Stimulated activated CD4-positive, alpha-beta T cell treated with anti-CD3 and anti-CD28 coated beads, Interleukin-15, amount 100 ng/mL, for 48 hours (primary cell): ENCODE results near the gene ZNF565.
"Not testable (repeated sequence)": the region's sequence is repeated elsewhere in the genome, so short reads cannot be mapped to it uniquely, and the experiment has no call there.

ENCODE experiments used
- DNase-seq, 2 donors: peaks; one replicate each; pipeline ENCODE4 v3.0.0-alpha.2; 2020; ENCODE audit warnings: low read depth in 2 of 2

The ZNF565 gene

DNA sequence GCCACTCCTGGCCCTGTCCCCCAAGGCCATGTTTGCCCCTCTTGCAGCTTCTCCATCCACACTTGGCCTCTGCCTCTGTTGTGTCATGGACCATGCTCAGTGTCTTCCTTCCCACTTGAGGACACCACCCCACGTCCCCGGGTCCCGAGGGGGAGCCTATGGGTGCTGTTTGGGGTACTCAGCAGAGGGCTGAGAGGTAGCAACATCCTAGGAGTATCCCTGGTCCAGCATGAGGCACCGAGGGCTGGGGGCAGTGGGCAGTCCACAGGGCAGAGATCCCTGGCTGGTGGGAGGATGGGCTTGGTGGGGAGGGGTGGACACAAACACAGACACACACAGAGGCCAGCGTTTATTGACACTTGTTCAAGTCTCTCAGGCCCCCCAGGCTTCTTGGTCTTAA is 63.9 kb downstream of the ZNF565 start:
- DNase-seq: no peak

DNA sequence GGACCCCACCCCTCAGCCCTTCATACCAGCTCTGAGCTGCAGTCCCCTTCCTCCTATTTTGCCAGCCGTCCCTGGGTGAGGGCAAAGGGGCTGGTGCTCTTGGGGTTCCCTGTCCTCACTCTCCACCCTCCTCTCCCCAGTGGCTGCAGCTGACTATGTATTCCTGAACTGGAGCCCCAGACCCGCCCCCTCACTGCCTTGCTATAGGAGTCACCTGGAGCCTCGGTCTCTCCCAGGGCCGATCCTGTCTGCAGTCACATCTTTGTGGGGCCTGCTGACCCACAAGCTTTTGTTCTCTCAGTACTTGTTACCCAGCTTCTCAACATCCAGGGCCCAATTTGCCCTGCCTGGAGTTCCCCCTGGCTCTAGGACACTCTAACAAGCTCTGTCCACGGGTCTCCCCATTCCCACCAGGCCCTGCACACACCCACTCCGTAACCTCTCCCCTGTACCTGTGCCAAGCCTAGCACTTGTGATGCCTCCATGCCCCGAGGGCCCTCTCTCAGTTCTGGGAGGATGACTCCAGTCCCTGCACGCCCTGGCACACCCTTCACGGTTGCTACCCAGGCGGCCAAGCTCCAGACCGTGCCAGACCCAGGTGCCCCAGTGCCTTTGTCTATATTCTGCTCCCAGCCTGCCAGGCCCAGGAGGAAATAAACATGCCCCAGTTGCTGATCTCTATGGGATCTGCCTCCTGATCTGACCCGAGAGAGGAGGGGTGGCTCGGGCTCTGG is 64.6 kb downstream of the ZNF565 start:
- no peak for DNase-seq

DNA sequence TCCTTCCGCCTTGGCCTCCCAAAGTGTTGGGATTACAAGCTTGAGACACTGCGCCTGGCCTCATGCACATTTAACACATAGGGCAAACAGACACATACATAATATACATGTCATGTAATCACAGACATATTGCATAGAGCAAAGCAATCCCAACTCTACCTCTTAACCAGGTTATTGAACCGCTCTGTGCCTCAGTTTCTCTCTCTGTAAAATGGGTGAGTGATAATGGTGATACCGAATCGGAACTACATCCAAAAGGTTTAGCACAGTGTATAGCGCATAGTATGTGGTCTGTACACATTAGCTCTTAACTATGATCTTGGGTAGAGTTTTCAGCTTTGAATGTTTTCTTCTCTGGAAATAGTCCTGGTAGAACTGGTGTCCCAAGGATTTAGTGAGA is 69.8 kb downstream of the ZNF565 start:
- DNase-seq: no peak

DNA sequence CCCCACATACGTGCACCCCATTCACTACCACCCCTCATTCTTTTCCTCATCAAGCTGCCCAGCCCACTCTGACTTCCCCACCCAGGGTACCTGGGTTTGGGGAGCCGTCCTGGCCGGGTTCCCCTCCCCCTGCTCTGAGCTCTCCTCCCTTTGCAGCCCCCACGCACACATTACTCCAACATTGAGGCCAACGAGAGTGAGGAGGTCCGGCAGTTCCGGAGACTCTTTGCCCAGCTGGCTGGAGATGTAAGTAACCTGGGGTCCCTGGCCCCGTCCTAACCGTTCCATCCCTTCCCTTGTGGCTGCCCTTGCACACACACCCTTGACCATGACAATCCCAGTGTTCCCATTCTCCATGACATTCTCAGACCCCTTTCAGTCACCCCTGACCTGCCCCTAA is 72.0 kb downstream of the ZNF565 start:
- no peak for DNase-seq

DNA sequence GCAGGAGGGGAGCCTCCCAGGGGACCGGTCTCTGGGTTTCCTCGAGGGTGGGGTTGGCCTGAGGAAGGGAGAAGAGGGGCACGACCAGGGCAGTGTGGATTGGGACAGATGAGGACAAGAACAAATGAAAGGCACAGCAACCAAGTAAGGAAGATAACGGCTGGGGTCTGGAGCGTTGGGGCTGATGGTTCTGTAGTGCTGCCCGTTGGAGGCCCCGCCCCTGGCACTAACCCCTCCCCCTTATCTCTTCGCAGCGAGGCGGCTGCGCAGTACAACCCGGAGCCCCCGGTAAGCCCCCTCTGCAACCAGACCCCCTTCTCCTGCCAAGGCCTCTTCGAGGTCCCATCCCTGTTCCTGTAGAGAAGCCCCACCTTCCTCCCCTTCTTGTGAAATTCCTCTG is 72.4 kb downstream of the ZNF565 start:
- no peak for DNase-seq

DNA sequence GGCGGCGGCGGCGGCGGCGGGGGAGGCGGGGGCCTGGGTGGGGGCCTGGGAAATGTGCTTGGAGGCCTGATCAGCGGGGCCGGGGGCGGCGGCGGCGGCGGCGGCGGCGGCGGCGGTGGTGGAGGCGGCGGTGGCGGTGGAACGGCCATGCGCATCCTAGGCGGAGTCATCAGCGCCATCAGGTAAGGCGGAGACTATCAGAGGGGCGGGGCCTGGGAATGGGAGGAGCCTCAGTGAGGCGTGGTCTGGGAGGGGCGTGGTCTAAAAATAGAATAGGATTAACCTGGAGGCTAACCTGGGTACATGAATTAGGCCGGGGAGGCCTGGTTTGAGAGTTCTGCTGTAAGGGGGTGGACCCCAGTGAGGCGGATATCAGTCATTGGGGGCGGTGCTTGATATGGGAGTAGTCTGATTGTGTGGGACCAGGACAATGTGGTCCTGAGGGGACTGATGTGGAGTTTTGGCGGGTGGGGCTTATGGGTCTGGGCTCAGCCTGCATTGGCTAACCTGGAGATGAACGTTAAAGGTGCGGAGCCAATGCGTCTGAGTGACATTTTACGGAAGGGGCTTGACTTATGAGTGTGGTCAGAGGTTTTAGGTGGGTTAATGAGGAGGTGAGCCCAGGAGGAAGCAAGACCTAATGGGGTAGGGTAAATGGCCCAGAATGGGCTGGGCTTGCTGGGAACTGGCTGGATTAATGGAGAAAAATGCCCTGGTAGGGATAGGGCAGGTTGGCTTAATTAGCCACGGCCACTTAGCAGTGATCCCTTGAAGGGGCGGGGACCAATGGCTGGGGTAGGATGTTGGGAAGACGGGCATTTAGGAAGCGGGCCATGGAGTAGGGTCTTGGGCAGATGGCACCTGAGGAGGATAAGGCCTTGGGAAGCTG is 73.2 kb downstream of the ZNF565 start:
- peak; percentile 87 to 89 for DNase-seq

DNA sequence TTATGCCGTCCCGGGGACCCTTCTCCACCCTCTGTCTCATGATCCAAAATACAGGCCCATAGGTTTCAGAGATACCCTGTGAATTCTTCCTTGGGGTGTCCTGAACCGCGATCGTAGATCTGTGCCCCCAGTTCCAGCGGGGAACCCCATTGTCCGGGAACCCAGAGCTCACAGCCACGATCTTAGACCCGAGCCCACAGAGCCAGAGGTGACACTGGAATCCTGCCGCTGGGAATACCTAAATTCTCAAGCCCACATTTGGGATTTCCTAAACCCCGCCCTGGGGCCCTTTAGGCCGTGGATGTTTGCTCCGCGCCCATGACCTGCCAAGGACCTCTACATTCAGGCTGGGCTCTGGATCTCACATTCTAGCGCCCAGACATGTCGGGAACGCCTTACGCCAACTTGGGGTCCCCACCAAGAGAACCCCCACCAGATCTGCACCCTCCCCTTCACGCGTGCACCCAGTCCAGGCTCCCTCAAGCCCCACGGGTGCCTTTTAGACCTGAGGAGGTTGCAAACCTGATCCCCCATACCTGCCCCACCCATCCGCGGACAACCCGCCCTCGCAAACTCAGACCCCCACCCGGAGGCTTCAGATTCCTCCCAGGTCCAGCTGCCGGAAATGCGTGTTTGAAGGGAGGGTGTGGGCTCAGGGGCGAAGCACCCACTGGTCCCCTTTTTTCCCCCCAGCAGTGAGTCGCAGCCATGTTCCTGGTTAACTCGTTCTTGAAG is 74.0 kb downstream of the ZNF565 start:
- peak in 1 of 2 donors; percentile 34 for DNase-seq

DNA sequence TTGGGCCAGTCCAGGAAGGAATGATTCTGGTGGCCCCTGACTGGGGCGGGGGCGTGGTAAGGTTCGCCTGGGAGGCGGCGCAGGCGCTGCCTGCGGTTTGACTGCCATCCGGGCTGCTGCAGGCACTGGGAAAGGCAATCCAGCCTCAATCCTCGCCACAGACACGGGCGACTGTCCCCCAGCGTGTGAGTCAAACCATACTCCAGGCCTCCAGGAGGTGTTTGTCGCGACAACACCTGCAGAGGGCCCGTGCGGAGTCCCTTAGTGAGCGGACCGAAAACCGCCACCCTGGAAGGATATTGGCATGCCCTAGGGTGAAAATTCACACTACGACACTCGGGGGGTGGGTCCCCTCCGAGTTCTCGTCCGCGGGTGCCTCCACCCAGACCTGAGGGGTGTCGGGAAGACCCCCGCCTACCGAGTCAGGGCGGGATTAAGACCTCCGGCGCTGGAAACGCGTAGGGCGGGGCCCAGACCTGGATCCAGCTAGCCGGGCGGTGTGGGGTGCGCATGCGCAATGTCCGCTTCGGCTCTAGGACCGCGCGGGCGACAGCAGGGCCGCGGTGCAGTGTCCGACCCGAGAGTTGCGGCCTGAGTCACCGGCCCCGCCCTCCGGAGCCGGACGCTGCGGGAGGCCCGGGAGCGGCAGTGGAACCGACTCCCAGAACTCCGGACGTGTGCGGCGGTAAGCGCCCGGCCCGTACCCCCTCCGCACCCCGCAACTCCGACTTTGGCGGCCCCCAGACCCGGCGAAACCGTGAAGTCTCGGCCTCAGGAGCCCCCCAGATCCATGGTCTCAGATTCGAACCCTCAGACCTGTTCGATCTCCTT is 74.8 kb downstream of the ZNF565 start, which contains the start of gene CAPNS1:
CAPNS1 (plus strand) TSS at position 594 of the 831 bp plus-strand sequence. CDS start 946 bp downstream, outside the sequence.
- DNase-seq: peak; percentile 89

DNA sequence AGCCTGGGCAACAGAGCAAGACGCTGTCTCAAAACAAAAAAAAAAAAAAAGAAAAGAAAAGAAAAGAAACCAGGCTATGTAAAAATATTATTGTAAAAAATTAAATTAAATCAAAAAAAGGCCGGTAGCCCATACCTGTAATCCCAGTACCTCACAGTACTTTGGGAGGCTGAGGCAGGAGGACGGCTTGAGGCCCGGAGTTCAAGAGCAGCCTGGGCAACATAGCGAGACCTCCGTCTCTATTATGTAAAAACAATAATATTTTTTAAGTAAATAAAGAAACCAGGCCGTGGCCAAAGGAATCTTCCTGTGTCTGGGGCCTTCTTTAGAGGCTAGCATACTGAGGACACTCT is 75.4 kb downstream of the ZNF565 start:
- DNase-seq: no peak

DNA sequence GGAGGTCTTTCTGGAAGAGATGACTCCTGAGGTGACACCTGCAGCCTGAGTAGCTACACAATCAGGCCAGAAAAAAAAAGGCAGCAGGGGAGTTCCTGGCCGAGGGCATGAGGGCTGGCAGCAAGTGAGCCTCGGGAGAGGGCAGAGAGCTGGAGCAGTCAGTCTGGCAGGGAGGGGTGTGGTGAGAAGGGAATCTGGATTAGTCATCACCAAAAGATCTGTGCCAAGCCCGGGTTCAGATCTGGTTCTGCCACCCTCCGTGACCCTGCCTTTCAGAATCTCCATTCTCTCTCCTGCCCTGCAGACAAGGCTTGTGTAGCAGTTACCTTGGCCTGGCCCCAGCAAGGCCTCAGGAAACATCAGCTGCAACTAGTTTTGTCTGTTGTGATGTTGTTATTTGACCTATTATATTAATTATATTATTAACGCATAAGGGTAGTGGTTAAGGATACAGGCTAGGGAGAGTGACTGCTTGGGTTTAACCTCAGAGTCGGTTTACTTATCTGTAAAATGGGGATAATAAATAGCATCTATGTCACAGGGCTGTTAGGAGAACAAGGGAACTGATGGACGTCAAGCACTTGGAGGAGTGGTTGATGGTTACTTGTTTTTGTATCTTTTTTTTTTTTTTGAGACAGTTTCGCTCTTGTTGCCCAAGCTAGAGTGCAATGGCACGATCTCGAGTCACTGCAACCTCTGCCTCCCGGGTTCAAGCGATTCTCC is 77.3 kb downstream of the ZNF565 start:
- DNase-seq: no peak

DNA sequence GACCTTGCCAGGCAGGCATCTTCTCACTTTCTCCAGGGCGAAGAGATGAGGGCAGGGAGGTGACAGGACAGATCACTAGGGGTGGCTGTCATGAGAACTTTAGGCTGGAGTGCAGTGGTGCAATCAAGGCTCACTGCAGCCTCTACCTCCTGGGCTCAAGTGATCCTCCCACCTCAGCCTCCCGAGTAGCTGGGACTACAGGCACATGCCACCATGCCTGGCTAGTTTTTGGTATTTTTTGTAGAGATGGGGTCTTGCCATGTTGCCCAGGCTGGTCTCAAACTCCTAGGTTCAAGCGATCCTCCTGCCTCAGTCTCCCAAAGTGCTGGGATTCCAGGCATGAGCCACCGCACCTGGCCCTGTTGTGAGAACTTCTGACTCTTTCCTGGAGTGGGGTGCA is 79.6 kb downstream of the ZNF565 start:
- DNase-seq: not testable (repeated sequence)
